AG04450 (cell line): ENCODE results near the gene RTBDN. TPM values are rescaled to one million over a fixed set of nuclear protein-coding genes. Genes with fewer than 3 reads are reported as not detected.
A peak's percentile ranks its signal among the peaks of the same experiment; 100 is the strongest.

Experiments used
- CTCF ChIA-PET: fragments of 300-600, 350-600 bp; formaldehyde crosslinking; extraction: SDS; loops from one replicate; lab custom pipeline; 2022; ENCODE audit warnings: antibody characterized with exemption, inconsistent platforms; lab: Charles Lee
- POLR2A ChIA-PET: fragments of 350-600 bp; formaldehyde crosslinking; extraction: SDS; loops from one replicate; lab custom pipeline; 2021; ENCODE audit warnings: antibody characterized with exemption, inconsistent platforms; lab: Yijun Ruan, JAX
- DNase-seq: peaks from one replicate; pipeline ENCODE4 v3.0.0-alpha.2; 2011; ENCODE audit warnings: low read depth, low spot score
- H3K27ac ChIP-seq: one replicate; pipeline ENCODE4 v1.5.1; 2012; ENCODE audit warnings: low read depth, low read length, control low read depth
- H3K27me3 ChIP-seq: one replicate; pipeline ENCODE4 v1.6.0; 2012; ENCODE audit warnings: low read length; ENCODE audit not compliant: control insufficient read depth, insufficient read depth
- H3K4me3 ChIP-seq: 2 replicates; pipeline ENCODE4 v1.5.1; 2011; ENCODE audit warnings: mild to moderate bottlenecking, low read depth, low read length, control low read depth
- H3K9me3 ChIP-seq: 2 replicates; pipeline ENCODE4 v1.5.1; 2012; ENCODE audit warnings: low read length; ENCODE audit not compliant: control insufficient read depth, insufficient read depth
- CTCF ChIP-seq: IDR thresholded peaks from 2 replicates; pipeline ENCODE4 v1.5.1; 2011; ENCODE audit warnings: low read depth, low read length, control low read depth, inconsistent platforms
- polyA plus RNA-seq: library from polyadenylated mRNA; depleted of rRNA; stranded (reverse); fragments of >200 nt; gene quantifications from 2 replicates; pipeline ENCODE4 v1.2.3, GENCODE V29; 2011

Gene RTBDN
- polyA plus RNA-seq, 1 experiment: not detected

- CTCF ChIA-PET: interaction anchor here (0.8 kb wide), 1 partner anchor 49 kb away, joined by 3 read pairs; no protein-coding TSS in a partner anchor
- no peak for DNase-seq
- Histone ChIP-seq H3K27ac (no peak overlapping the region), H3K9me3 (no peaks in the 10 kb centered on the region), H3K4me3 (no peak overlapping the region), H3K27me3 (no peaks in the 10 kb centered on the region)
- no peak for TF ChIP-seq CTCF
- POLR2A ChIA-PET: no interaction called here
Measured at GRCh38 chr19:12815088-12815487, 19.3 kb downstream of the RTBDN start.

- no peaks in the 10 kb centered on the region for H3K27me3 ChIP-seq
Measured at GRCh38 chr19:12806242-12807081, 27.9 kb downstream of the RTBDN start, which contains the start of gene RNASEH2A. Gene RNASEH2A (plus strand): TSS chr19:12806584. CDS start chr19:12806674, 90 bp downstream.

DNA sequence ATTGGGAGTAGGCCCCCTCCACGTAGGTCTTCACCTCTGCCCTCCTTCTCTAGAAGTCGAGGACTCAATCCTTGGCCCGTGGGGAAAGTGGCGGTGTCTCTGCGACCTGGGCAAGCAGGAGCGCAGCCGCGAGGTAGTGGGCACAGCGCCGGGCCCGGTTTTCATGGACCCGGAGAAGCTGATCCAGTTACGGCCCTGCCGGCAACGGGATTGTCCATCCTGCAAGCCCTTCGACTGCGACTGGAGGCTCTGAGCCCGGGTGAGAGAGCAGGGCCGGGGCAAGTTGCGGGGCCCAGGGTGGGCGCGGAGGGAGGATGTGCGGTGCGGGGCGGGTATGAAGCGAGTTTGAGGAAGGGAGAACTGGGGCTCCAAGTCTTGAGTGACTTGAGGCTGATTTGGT lies 30.3 kb downstream of the RTBDN start:
- Histone ChIP-seq H3K9me3 (no peaks in the 10 kb centered on the region; the same call in 1 of the 2 replicates), H3K4me3 (no peak overlapping the region), H3K27me3 (no peaks in the 10 kb centered on the region), H3K27ac (no peak overlapping the region)
- ChIA-PET CTCF (interaction anchor here (1.1 to 12.2 kb wide), 2 partner anchors 40 to 43 kb away, joined by 3 to 410 read pairs; no protein-coding TSS in a partner anchor), POLR2A (no interaction called here)
- TF ChIP-seq CTCF: no peak
- no peak for DNase-seq

More at GRCh38 chr19:12806242-12807081, 27.9 kb downstream of the RTBDN start, which contains the start of gene RNASEH2A:
- POLR2A ChIA-PET: interaction anchor here (0.9 to 1.7 kb wide), 5 partner anchors 11 to 73 kb away, joined by 3 to 8 read pairs (median 4); no protein-coding TSS in a partner anchor
- peak within 1 kb of the TSS; percentile 83 for H3K4me3 ChIP-seq
- TF ChIP-seq CTCF: no peak
- no peaks in the 10 kb centered on the region; the same call in 1 of the 2 replicates for H3K9me3 ChIP-seq
- DNase-seq: peak; percentile 63
- no peak within 1 kb of the TSS for H3K27ac ChIP-seq
- CTCF ChIA-PET: interaction anchor here (0.9 to 1.9 kb wide), 5 partner anchors 10 to 48 kb away, joined by 3 to 12 read pairs (median 6); no protein-coding TSS in a partner anchor

GRCh38 chr19:12802267-12803106 lies 31.9 kb downstream of the RTBDN start:
- POLR2A ChIA-PET: interaction anchor here (0.5 to 2.4 kb wide), 3 partner anchors 10 to 401 kb away, joined by 3 to 11 read pairs (median 6); partner anchors contain the start of gene JUNB
- H3K9me3 ChIP-seq: no peaks in the 10 kb centered on the region; the same call in 1 of the 2 replicates
- no peak for DNase-seq
- CTCF ChIA-PET: interaction anchor here (0.9 to 12.2 kb wide), 3 partner anchors 38 to 46 kb away, joined by 3 to 410 read pairs (median 3); no protein-coding TSS in a partner anchor
- peak overlapping the region; percentile 93 for H3K4me3 ChIP-seq
- H3K27ac ChIP-seq: no peak overlapping the region
- no peaks in the 10 kb centered on the region for H3K27me3 ChIP-seq
- TF ChIP-seq CTCF: 0 out of 2 replicates have a peak, but pooled peaks have one; percentile 6
